Measurements from ENCODE around the gene MGARP.
A peak's percentile ranks its signal among the peaks of the same experiment; 100 is the strongest.

Gene MGARP

DNA sequence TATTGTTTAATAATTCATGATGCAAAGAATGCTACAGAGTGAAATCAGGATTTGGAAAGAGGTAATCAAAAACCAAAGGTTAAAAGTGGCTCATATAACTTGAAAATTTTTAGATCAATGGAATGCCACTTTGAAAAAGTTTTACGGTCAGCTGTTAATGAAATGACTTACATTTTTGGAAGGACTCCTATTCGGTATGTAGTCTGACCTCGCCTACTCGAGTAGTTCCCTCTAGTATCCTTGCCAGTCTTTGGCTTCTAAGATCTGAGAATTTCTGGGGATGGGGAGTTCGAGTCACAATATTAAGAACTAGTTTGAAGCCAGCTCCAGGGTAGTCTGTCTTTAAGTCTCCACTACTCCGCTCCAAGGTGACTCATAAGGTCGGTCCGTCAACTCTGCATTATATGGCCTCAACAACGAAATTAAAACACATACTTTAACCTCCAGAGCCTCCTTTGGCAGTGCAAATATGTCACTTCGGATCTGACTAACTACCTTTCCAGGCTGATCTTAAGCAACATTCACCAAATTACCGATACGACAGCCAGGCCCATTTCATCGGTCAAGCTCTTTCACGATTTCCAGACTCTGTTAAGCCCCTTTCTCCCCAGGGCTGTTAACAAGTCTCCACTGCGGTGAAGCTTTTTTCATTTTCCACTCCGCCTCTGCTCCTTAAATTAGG is 20.5 kb upstream of the MGARP start:
- no peak overlapping the region for H3K18ac ChIP-seq (ENCODE audit: low read length)
- H3K9me3 ChIP-seq (replicated peaks in 1 of 2; ENCODE audit: control insufficient read depth in 2 of 2, insufficient read depth in 1 of 2, low read depth in 1 of 2, low read length in 2 of 2): peaks cover 4 to 20% of the 10 kb centered on the region in 2 donors
- H2BK120ac ChIP-seq (ENCODE audit: low read depth, low read length): no peak overlapping the region
- H4K8ac ChIP-seq (ENCODE audit: low read depth, low read length): no peak overlapping the region
- H3K23ac ChIP-seq (ENCODE audit: low read depth, low read length, poor library complexity): no peak overlapping the region
- peaks cover 0 to 3% of the 10 kb centered on the region in 2 donors for H3K4me1 ChIP-seq (ENCODE audit: control insufficient read depth in 2 of 2, insufficient read depth in 1 of 2, low read depth in 1 of 2, low read length in 2 of 2)
- H3K14ac ChIP-seq (ENCODE audit: low read length): no peak overlapping the region
- H3K27me3 ChIP-seq (ENCODE audit: control insufficient read depth in 3 of 3, insufficient read depth in 3 of 3, low read depth in 1 of 3, low read length in 3 of 3): no peaks in the 10 kb centered on the region
- H3K27ac ChIP-seq (replicated peaks; ENCODE audit: low read length): peak overlapping the region; percentile 84
- H2BK12ac ChIP-seq (ENCODE audit: low read length): no peak overlapping the region
- no peak for DNase-seq (ENCODE audit: low spot score)
- H2BK5ac ChIP-seq (ENCODE audit: low read length): no peak overlapping the region
- H2AFZ ChIP-seq (ENCODE audit: low read length): peak overlapping the region; percentile 82
- H3K4me2 ChIP-seq (ENCODE audit: insufficient read depth, low read length, poor library complexity, severe bottlenecking): peak overlapping the region; percentile 69
- peaks cover 6 to 22% of the 10 kb centered on the region in 2 donors for H3K36me3 ChIP-seq (replicated peaks in 1 of 2; ENCODE audit: control insufficient read depth in 2 of 2, insufficient read depth in 2 of 2, low read length in 2 of 2)
- no peak overlapping the region for H2AK5ac ChIP-seq (ENCODE audit: low read depth, low read length)
- WGBS, 2 donors (ENCODE audit: extremely low coverage in 2 of 2, insufficient read length in 2 of 2, insufficient replicate concordance in 1 of 2): no CpG with 5 or more reads among the region's 16 CpGs
- H3K4ac ChIP-seq (ENCODE audit: low read length): no peak overlapping the region
- no peak overlapping the region for H2BK15ac ChIP-seq (ENCODE audit: low read length)
- no peak overlapping the region for H4K91ac ChIP-seq (ENCODE audit: low read depth, low read length, poor library complexity)
- H3K4me3 ChIP-seq (ENCODE audit: low read length in 2 of 2): peak overlapping the region; percentile 76 to 83
- H3K79me1 ChIP-seq (ENCODE audit: low read depth, low read length): peaks cover under 1% of the 10 kb centered on the region
- no peak overlapping the region for H3K9ac ChIP-seq (ENCODE audit: low read depth, low read length, poor library complexity)

DNA sequence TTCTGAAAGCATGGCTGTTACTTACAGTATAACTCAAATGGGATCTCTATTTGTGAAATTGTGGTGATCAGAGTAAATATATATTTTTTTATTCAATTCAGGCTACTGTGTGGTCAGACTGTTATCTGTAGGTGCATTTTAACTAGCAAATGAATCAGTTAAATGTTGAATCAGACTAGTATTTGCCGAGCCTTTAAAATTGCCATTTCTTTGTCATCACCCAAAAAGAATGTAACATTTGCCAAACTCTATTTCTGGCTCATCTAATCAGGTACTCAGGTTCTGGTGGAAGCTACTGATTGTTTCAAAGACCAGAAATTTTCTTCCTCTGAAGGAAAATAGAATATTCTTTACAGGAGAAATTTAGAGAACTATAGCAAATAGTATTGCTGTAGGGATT is 19.5 kb upstream of the MGARP start:
- no CpG with 5 or more reads among the region's 1 CpG for WGBS, 2 donors (ENCODE audit: extremely low coverage in 2 of 2, insufficient read length in 2 of 2, insufficient replicate concordance in 1 of 2)
- Histone ChIP-seq H3K4ac (ENCODE audit: low read length) (no peak overlapping the region), H3K36me3 (replicated peaks in 1 of 2; ENCODE audit: control insufficient read depth in 2 of 2, insufficient read depth in 2 of 2, low read length in 2 of 2) (peaks cover under 1 to 11% of the 10 kb centered on the region in 2 donors), H2BK5ac (ENCODE audit: low read length) (no peak overlapping the region), H4K8ac (ENCODE audit: low read depth, low read length) (no peak overlapping the region), H3K9ac (ENCODE audit: low read depth, low read length, poor library complexity) (no peak overlapping the region), H3K79me1 (ENCODE audit: low read depth, low read length) (peaks cover 1% of the 10 kb centered on the region), H2BK12ac (ENCODE audit: low read length) (no peak overlapping the region), H3K9me3 (replicated peaks in 1 of 2; ENCODE audit: control insufficient read depth in 2 of 2, insufficient read depth in 1 of 2, low read depth in 1 of 2, low read length in 2 of 2) (peaks cover under 1 to 9% of the 10 kb centered on the region in 2 donors), H2BK15ac (ENCODE audit: low read length) (no peak overlapping the region), H3K18ac (ENCODE audit: low read length) (no peak overlapping the region), H2AFZ (ENCODE audit: low read length) (no peak overlapping the region), H2BK120ac (ENCODE audit: low read depth, low read length) (no peak overlapping the region), H3K27ac (replicated peaks; ENCODE audit: low read length) (no peak overlapping the region), H3K23ac (ENCODE audit: low read depth, low read length, poor library complexity) (no peak overlapping the region), H3K4me3 (ENCODE audit: low read length in 2 of 2) (no peak overlapping the region), H3K4me1 (ENCODE audit: control insufficient read depth in 2 of 2, insufficient read depth in 1 of 2, low read depth in 1 of 2, low read length in 2 of 2) (peaks cover 2 to 3% of the 10 kb centered on the region in 2 donors), H4K91ac (ENCODE audit: low read depth, low read length, poor library complexity) (no peak overlapping the region), H3K4me2 (ENCODE audit: insufficient read depth, low read length, poor library complexity, severe bottlenecking) (no peak overlapping the region), H3K27me3 (ENCODE audit: control insufficient read depth in 3 of 3, insufficient read depth in 3 of 3, low read depth in 1 of 3, low read length in 3 of 3) (no peaks in the 10 kb centered on the region), H2AK5ac (ENCODE audit: low read depth, low read length) (no peak overlapping the region), H3K14ac (ENCODE audit: low read length) (no peak overlapping the region)
- DNase-seq (ENCODE audit: low spot score): no peak

- Histone ChIP-seq H3K4me1 (ENCODE audit: control insufficient read depth in 2 of 2, insufficient read depth in 1 of 2, low read depth in 1 of 2, low read length in 2 of 2) (peaks cover 0 to 2% of the 10 kb centered on the region in 2 donors), H3K23ac (ENCODE audit: low read depth, low read length, poor library complexity) (no peak overlapping the region), H3K27ac (replicated peaks; ENCODE audit: low read length) (no peak overlapping the region), H3K79me1 (ENCODE audit: low read depth, low read length) (peaks cover 1% of the 10 kb centered on the region), H3K36me3 (replicated peaks in 1 of 2; ENCODE audit: control insufficient read depth in 2 of 2, insufficient read depth in 2 of 2, low read length in 2 of 2) (peaks cover 0 to 24% of the 10 kb centered on the region in 2 donors), H2BK120ac (ENCODE audit: low read depth, low read length) (no peak overlapping the region), H2BK5ac (ENCODE audit: low read length) (no peak overlapping the region), H2BK15ac (ENCODE audit: low read length) (no peak overlapping the region), H3K9me3 (replicated peaks in 1 of 2; ENCODE audit: control insufficient read depth in 2 of 2, insufficient read depth in 1 of 2, low read depth in 1 of 2, low read length in 2 of 2) (no peaks in the 10 kb centered on the region), H3K4ac (ENCODE audit: low read length) (no peak overlapping the region), H2AK5ac (ENCODE audit: low read depth, low read length) (no peak overlapping the region), H2BK12ac (ENCODE audit: low read length) (no peak overlapping the region), H3K14ac (ENCODE audit: low read length) (no peak overlapping the region), H3K4me3 (ENCODE audit: low read length in 2 of 2) (no peak overlapping the region), H3K27me3 (ENCODE audit: control insufficient read depth in 3 of 3, insufficient read depth in 3 of 3, low read depth in 1 of 3, low read length in 3 of 3) (no peaks in the 10 kb centered on the region), H4K8ac (ENCODE audit: low read depth, low read length) (no peak overlapping the region), H3K9ac (ENCODE audit: low read depth, low read length, poor library complexity) (no peak overlapping the region), H4K91ac (ENCODE audit: low read depth, low read length, poor library complexity) (no peak overlapping the region), H3K4me2 (ENCODE audit: insufficient read depth, low read length, poor library complexity, severe bottlenecking) (no peak overlapping the region), H3K18ac (ENCODE audit: low read length) (no peak overlapping the region), H2AFZ (ENCODE audit: low read length) (no peak overlapping the region)
- no peak for DNase-seq (ENCODE audit: low spot score)
- WGBS, 2 donors (ENCODE audit: extremely low coverage in 2 of 2, insufficient read length in 2 of 2, insufficient replicate concordance in 1 of 2): no CpG with 5 or more reads among the region's 2 CpGs
Observed at GRCh38 chr4:139297001-139297410, 17.0 kb upstream of the MGARP start.

DNA sequence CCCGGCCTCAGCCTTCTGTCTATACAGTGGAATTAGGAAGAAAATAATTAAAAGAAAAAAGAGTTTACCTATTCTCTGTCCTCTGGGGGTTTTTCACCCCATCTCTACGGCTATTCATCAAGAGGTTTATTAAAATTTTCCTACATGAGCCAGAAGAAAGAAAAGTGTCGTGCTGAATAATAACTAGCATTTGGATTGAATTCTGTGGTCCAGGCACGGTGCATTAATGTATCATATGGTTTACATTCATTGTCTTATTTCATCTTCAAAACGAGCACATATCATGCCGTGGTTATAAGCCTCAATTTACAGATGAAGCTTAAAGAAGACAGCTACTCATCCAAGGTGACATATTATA is 15.9 kb upstream of the MGARP start:
- no peak for DNase-seq (ENCODE audit: low spot score)
- WGBS, 2 donors (ENCODE audit: extremely low coverage in 2 of 2, insufficient read length in 2 of 2, insufficient replicate concordance in 1 of 2): no CpG with 5 or more reads among the region's 6 CpGs
- H3K14ac ChIP-seq (ENCODE audit: low read length): no peak overlapping the region
- peaks cover 0 to 2% of the 10 kb centered on the region in 2 donors for H3K4me1 ChIP-seq (ENCODE audit: control insufficient read depth in 2 of 2, insufficient read depth in 1 of 2, low read depth in 1 of 2, low read length in 2 of 2)
- no peak overlapping the region for H2AK5ac ChIP-seq (ENCODE audit: low read depth, low read length)
- no peak overlapping the region for H3K4me2 ChIP-seq (ENCODE audit: insufficient read depth, low read length, poor library complexity, severe bottlenecking)
- no peak overlapping the region for H2BK120ac ChIP-seq (ENCODE audit: low read depth, low read length)
- H3K23ac ChIP-seq (ENCODE audit: low read depth, low read length, poor library complexity): peak overlapping the region; percentile 70
- H4K8ac ChIP-seq (ENCODE audit: low read depth, low read length): no peak overlapping the region
- no peak overlapping the region for H2BK12ac ChIP-seq (ENCODE audit: low read length)
- H3K9me3 ChIP-seq (replicated peaks in 1 of 2; ENCODE audit: control insufficient read depth in 2 of 2, insufficient read depth in 1 of 2, low read depth in 1 of 2, low read length in 2 of 2): no peaks in the 10 kb centered on the region
- peak overlapping the region in 1 of 2 donors; percentile 74 for H3K4me3 ChIP-seq (ENCODE audit: low read length in 2 of 2)
- H3K18ac ChIP-seq (ENCODE audit: low read length): no peak overlapping the region
- peaks cover 0 to 32% of the 10 kb centered on the region in 2 donors for H3K36me3 ChIP-seq (replicated peaks in 1 of 2; ENCODE audit: control insufficient read depth in 2 of 2, insufficient read depth in 2 of 2, low read length in 2 of 2)
- H2AFZ ChIP-seq (ENCODE audit: low read length): peak overlapping the region; percentile 95
- no peak overlapping the region for H3K4ac ChIP-seq (ENCODE audit: low read length)
- no peak overlapping the region for H3K9ac ChIP-seq (ENCODE audit: low read depth, low read length, poor library complexity)
- no peak overlapping the region for H2BK15ac ChIP-seq (ENCODE audit: low read length)
- no peak overlapping the region for H2BK5ac ChIP-seq (ENCODE audit: low read length)
- H4K91ac ChIP-seq (ENCODE audit: low read depth, low read length, poor library complexity): no peak overlapping the region
- no peak overlapping the region for H3K27ac ChIP-seq (replicated peaks; ENCODE audit: low read length)
- H3K27me3 ChIP-seq (ENCODE audit: control insufficient read depth in 3 of 3, insufficient read depth in 3 of 3, low read depth in 1 of 3, low read length in 3 of 3): no peaks in the 10 kb centered on the region
- H3K79me1 ChIP-seq (ENCODE audit: low read depth, low read length): peaks cover 1% of the 10 kb centered on the region

All from neuronal stem cell (in vitro differentiated cells).